NCI-H526 treated with DMSO at 0.1 percent for 48 hours (cell line): ENCODE measurements around the gene PPFIA1.

Experiments used
- DNase-seq: peaks from one replicate; lab custom pipeline; 2025; lab: John Stamatoyannopoulos, UW

PPFIA1 gene

DNA sequence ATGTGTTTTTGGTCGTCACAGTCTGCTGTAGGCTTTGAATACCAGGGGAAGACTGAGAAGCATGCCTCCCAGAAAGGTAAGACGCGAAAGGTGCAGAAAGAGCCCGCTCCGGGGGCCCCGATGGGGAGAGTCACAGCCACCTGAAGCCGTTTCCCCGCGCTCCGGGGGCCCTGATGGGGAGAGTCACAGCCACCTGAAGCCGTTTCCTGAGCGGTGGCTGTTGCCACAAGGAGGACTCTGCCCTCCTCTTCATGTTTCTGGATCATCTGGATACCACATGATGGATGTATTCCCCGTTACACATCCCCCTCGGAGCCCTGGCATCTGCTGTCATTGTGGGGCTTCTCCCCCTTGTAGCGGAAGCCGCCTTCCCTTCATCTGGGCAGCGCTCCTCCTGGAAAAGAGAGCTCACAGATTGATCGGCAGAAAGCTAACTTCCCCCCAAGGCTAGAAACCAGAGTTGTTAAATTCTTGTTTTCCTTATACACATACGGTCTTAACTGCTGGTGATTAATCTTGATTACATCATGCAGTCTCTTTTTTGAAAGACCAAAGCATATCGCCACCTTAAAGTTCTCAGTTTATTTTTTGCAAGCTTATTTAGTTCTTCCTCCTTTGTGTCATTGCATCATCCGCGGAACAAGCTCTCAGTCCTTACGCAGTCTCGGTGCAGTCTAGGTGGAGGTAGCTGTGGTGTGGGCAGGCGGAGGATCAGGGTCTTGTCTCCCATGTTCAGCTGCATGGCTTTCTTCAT, 145.3 kb downstream of the PPFIA1 start:
- no peak for DNase-seq

DNA sequence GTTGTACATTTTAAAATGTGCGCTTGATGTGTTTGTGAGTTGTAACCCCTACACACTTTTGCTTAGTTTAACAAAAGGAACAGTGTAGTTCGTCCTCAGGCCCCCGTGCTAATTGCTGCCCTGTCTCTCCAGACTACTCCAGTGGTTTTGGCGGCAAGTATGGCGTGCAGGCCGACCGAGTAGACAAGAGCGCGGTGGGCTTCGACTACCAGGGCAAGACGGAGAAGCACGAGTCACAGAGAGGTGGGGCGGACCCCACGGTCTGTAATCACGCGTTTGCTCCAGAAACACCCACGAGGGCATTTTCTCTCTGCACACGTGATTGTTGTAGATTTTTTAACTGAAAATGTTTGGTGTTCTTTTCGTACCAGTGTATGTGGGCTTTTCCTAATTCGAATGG, 146.4 kb downstream of the PPFIA1 start:
- no peak for DNase-seq

DNA sequence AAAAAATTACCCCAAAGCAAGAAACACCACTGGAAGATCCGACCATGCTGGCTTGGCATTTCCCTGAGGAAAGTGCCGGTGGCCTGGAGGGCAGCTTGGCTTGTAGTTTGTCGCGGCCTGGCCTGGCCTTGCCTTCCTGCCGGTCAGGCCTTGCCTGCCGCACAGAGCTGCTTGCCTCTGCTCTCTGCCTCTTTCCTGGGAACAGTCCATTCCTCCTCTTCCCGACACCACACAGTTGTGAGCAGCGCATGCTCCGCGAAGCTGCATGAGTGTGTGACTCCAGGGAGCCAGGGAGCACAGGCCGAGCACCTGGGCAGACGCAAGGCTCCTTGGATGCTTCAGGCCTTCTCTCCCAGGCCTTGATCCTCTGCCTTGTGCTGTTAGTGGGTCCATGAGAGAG, 147.6 kb downstream of the PPFIA1 start:
- DNase-seq = no peak

DNA sequence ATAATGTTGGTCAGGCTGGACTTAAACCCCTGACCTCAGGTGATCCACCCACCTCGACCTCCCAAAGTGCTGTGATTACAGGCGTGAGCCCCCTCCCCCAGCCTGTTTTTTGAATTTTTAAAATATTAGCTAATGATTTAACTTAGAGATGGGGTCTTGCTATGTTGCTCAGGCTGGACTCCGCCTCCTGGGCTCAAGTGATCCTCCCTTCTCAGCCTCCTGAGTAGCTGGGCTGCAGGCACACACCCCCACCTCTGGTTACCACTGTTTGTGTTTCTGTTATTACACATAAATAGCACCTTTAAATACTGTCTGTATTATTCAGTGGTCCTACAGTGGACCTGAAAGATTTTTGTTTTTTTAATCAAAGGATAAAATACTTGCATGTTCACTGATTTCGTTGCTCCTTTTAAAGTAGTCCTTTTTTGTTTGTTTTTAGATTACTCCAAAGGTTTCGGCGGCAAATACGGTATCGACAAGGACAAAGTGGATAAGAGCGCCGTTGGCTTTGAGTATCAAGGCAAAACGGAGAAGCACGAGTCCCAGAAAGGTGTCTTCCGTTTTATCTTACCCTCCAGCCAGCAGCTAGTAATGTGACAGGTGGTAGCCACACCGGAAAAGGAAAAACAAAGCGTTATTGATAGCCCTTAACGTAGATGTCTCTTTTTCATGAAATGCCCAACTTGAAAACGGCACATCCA, 149.0 kb downstream of the PPFIA1 start:
- no peak for DNase-seq

DNA sequence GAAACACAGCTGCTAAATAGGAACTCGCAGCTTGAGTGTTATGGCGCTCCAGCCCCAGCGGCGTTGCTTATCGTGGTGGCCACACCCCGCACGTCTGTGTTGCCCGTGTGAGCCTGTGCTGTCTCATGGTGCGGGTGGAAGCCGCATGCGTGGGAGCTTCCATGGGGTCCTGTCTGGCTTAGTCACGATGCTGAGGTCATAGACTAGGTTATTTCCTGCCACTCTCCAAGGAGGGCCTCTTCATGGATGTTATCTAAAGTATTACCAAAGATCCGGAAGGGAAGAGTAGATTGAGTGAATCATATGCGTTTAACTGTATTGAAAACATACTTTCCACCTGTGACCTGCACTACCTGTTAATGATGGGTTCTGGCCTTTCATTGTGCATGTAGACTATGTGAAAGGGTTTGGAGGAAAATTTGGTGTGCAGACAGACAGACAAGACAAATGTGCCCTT, 149.5 kb downstream of the PPFIA1 start:
- DNase-seq = no peak

DNA sequence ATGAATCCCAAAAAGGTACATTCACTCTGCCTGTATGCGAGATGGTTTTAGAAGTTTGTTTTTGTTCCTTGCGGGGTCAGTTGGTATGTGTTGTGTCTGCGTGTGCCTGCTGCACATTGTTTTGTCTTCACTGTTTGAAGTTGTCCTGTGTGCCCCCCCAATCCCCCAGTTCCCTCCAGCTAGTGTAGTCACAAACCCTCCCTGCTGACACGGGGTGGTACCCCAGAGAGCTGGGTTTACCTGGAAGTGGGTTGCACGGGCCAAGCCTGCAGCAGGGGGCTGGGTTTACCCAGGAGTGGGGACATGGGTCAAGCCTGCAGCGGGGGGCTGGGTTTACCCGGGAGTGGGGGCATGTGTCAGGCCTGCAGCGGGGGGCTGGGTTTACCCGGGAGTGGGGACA, 150.0 kb downstream of the PPFIA1 start:
- DNase-seq = no peak

DNA sequence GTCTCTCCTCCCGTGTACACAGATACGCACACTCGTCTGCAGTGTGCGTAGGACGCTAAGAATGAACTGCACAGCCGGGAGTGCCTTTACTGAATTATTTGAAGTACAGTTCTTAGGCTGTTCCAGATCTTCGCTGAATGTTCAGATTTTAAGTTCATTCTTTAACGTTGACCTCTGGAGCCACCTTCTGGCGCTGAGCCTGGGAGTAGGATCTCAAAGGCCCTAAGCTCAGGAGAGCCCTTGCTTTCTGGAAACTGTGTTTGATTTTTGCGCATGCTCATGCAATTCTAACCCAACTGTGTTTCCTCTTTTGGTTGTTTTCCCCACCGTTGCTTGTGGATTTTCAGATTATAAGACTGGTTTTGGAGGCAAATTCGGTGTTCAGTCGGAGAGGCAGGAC, 150.6 kb downstream of the PPFIA1 start:
- no peak for DNase-seq

DNA sequence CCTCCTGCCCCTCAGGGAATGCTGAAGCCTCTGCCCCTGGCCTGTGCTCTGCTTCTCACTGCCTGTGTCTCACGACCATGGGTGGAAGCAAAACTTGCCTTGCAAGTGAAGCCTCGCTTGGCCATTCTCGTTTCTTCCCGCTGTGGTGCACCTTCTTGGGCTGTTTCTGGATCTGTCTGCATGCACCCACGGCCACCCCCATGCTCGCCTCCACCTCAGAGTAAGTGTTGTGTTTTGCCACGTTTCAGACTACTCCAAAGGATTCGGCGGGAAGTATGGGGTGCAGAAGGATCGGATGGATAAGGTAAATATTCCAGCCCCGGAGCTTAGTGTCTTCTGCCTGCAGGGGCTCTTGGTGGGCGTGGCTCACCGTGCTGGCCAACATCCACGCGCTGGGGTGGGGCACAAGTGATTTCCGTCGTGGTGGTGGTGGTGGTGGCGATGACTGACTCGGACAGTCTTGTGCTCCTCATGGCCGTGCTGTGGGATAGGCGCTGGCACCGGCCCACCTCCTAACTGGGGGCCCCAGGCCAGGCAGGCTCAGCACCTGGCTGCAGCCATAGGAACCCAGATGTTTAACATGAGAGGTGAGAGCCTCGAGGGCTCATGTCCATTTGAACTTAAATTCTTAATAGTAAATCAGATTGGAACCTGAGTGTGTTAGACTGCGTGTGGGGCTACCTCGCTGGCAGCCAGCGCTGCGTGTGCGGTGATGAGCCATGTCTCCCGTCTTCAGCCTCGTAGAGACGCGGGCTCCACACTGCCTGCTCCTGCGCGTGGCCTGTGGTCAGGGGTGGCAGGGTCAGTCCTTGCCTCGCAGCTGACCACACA, 152.4 kb downstream of the PPFIA1 start:
- no peak for DNase-seq

DNA sequence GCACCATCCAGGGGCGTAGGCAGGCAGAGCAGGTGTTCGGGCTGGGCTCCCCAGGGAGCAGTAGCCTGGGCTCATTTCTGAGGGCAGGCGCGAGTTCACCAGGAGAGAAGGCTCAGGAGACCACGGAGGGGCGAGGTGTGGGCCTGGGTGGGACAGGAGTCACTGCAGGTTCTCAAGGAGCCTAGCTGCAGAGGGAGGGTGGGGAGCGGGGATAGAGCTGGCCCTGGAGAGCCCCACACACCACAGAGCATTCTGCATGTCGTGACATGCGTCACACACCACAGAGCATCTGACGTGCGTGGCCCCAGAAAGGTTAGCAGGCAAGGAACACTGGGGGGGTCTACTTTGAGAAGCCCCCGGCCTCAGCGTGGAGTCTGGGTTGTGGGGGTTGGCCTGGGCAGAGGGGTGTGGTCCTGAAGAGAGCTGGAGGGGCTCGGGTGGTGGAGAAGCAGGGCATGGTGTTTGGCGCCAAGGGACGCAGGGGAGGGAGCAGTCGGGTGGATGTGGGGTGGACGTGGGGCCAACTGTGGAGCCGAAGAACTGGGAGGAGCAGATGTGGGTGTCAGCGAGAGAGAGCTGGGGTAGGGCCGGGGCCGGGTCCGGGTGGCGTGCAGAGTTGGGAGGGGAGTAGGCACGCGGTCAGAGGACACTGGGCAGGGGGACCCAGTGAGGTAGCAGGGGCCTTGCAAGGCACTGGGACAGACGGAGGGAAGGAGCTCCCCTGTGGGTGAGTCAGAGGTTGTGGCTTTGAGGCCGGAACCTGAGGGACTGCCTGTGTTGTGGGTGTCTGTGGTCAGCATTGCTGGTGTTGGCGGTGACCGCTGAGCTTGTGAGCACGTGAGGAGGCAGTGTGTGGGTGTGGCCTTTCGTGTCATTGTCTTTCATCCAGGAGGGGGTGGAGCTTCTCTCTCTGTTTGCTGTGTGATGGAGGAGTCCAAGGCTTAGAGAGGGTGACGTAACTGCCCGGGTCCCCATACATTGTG, 153.3 kb downstream of the PPFIA1 start:
- DNase-seq = no peak

DNA sequence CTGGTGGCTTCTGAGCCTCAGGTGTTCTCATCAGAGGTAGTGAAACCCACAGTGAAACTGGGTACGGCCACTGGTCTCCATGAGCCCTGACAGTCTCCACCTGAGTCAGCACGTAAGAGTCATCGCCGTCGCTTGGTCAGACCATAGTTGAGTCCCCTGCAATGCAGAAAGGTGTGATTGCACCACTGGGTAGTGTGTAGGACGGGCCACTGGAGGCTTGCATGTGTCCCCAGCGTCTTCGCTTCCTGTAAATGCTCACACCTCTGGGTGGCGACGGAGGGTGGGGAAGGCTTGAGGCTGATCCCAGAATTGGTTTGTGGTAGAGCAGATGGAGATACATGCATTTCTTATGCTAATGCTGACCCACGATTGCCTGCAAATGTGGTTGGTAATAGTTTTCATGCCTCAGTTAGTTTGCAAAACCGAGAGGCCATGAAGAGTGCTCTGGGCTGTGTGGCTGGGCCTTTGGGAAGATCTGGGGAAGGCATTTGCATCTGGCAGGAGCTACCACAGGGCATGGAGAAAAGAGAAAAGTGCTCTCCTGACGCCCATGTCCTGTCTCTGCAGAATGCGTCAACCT, 154.4 kb downstream of the PPFIA1 start:
- DNase-seq = peak; percentile 46

DNA sequence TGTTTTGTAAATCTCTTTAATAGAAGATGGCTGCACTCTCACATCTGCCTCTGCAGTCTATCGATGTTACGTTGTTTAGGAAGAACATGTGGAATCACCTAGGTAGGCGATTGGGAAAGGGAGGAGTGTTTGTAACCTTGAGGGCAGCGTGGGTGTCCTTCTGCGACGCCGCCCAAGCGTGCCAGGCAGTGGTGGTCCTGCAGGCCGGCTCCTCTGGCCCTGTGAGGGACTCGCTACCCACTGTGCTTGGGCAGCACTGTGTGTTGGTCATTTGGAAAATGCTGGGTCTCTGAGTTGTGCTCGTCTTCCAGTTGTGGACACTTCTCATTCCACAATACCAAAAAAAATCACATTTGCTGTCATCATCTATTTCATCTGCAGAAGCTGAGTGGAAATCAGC, 156.9 kb downstream of the PPFIA1 start:
- DNase-seq = no peak

DNA sequence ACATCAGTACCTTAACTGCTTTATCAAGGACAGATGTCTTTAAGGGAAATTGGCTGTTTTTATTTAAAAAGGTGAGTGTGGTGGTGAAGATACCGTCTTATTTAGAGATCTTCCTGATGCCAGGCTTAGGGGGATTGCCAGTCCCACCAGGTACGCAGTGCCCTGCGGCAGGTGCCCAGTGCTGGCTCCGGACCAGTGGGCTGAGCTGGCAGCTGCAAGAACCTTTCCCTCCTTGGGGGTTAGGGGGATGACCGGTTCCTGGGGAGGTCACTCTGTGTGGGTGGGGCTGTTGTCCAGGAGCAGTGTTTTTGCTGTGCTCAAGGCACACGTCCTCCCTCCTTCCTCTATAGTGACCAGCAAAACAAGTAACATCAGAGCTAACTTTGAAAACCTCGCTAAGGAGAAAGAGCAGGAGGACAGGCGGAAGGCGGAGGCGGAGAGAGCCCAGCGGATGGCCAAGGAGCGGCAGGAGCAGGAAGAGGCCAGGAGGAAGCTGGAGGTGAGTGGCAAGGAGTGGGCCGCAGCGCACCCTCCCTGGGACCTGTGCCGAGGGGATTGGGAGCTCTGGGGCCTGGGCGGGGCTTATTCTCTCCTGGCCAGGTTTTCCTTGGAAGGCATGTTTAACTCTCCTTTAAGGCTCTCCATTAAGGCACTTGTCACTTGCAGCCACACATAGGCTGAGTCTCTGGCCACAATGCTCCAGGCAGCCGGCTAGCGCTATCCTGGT, 158.4 kb downstream of the PPFIA1 start:
- DNase-seq = no peak

DNA sequence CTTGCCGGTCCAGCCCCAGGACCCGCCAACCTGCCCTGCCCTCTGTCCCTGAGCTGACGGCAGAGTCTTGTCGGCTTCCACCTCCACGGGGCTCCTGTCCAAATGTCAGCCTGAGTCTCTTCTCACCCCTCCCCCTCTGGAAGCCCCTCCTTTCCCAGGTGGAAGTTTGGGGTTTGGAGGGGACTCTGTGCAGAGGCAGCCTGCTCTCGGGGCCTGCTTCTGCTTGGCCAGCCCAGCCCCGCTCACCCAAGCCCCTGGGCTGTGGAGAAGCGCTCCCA, 158.9 kb downstream of the PPFIA1 start:
- no peak for DNase-seq

DNA sequence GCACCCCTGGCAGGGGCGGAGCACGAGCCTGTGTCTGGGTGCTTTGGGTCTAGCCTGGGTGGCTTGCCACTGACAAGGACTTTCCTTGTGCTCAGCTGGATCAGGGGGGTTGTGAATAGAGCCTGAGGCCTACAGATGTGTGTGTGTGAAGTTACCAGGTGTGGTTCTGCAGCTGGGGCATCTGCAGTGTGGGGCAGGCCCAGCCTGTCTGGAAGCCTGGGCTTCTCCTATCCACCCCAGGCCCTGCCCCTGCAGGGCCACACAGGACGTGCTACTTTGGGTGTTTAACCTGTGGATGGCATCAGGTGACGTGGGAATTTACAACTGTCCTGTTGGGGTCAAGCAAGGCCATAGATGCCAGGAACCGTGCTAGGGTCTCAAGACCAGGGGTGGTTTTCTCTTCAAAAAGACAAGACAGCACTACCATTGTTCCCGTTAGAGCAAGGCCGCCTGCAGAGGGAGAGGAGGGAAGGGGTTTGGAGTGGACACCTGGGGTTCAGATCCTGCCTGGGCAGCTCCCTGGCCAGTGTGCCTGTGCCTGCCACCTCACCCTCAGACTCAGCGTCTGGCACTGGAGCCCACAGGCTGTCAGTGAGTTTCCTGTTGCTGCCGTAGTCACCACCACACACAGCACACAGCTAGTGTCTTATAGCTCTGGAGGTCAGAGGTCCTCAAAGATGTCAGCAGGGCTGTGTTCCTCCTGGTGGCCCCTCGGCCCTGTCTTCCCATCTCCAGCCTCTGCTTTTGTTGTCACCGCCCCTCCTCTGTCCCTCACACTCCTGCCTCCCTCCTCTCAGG, 159.4 kb downstream of the PPFIA1 start:
- no peak for DNase-seq

DNA sequence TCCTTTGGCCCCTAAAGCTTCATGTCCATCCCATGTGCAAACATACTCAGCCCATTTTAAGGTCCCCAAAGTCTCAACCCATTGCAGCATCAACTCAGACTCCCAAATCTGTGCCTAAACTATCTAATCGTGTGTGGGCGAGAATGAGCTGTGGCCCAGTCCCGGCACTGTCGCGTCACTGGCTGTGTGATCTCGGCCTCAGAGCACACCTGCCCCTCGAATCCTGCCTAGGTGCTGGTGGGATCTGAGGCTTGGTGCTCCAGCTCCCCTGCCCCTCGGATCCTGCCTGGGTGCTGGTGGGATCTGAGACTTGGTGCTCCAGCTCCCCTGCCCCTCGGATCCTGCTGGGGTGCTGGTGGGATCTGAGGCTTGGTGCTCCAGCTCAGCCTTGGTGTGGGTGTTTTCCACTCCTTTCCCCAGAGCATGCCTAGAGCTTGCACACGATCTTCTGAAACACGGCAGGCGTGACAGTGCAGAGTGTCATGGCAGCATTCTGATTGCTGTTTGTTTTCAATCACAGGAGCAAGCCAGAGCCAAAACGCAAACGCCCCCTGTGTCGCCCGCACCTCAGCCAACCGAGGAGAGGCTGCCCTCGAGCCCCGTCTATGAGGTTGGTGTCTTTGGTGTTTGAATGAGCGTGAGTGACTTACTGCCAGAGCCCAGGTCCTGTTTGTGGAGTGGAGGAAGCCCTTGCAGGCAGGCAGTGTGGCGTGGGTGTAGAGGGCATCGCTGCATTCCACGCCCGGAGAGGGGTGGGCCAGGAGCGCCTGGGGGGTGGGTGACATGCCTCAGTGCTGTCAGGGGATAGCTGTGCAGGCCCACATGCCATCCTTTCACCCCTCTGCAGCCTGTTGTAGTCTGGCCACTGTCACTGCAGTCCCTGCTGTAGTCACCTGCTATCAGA, 160.4 kb downstream of the PPFIA1 start:
- DNase-seq = no peak

DNA sequence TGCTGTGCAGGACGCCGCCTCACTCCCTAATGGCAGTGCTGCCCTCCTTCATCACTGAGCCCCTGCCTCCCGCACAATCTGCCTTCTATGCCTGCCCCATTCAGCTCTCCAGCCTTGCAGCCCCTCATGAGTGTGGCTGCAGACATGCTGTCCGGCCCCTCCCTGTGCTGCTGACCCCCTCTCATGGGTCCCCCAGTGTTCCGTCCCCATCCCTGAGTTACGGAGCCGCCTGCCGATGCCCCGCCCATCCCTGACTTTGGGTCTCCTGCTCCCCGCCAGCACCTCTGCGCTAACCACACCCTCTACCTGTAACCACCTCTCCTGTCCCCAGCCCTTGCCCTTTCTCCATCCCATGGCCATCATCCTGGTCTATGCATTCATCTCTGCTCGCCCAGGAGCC, 161.1 kb downstream of the PPFIA1 start:
- DNase-seq = no peak

DNA sequence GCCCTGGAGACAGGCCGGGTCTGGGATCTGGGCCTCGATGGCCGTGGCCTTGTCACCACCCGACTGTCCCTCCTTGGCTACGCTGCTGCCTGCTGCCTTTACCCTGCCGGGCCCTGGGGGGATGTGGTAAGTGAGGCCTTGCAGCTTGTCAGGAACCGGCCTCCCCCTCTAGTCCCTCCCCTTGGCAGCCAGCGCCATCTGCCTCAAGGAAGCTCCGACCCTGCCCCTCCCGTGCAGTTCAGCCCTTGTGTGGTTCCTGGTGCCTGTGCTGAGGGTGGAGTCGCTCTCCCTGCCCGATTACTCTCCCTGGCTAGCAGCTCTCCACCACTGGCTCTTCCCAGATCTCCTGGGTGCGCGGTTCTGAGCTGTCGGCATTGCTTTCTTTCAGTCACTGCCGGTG, 161.6 kb downstream of the PPFIA1 start:
- no peak for DNase-seq

DNA sequence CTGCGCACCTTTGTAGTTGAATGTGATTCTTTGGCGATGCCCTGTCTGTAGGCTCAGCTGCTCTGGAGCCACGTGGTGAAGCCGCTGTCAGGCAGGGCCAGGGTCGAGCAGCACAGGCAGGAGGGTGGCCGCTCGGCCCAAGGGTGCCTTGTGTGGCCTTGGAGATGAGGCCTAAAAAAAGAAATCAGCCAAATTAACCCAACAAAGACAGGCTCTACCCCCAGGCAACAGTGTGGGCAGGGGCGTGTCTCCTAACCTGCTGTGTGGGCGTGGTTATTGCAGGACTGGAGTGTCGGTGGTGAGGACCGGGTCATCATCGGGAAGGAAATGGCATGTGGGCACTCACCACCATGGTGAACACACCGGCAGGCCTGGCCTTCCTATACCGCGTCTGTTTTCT, 162.1 kb downstream of the PPFIA1 start:
- no peak for DNase-seq

DNA sequence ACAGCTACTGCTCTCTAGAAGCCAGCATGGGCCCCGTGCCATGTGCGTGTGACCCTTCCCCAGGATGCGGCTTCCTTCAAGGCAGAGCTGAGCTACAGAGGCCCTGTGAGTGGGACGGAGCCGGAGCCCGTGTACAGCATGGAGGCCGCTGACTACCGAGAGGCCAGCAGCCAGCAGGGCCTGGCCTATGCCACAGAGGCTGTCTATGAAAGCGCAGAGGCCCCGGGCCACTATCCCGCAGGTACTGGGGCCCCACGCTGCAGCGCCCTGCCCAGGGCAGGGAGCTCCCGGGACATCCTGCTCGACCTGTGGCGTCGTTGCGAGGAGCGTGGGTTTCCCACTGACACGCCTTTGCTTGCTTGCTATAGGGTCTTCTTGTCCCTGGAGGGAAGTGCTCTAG, 162.5 kb downstream of the PPFIA1 start:
- DNase-seq = no peak
